Right kidney (tissue), 1 donor: ENCODE data around the gene DPH1.

ENCODE experiments used
- DNase-seq: peaks from one replicate; pipeline ENCODE4 v3.0.0-alpha.2; 2016

DPH1 gene

GRCh38 chr17:2076087-2076984 is 46.4 kb downstream of the DPH1 start:
- peak; percentile 61 for DNase-seq

GRCh38 chr17:2077040-2077439 is 47.1 kb downstream of the DPH1 start:
- no peak for DNase-seq

GRCh38 chr17:2081564-2081963 is 51.6 kb downstream of the DPH1 start:
- no peak for DNase-seq

- no peak for DNase-seq
Measured at GRCh38 chr17:2082003-2082781, 52.2 kb downstream of the DPH1 start.

GRCh38 chr17:2083613-2084035 is 53.7 kb downstream of the DPH1 start:
- no peak for DNase-seq

- DNase-seq = no peak
Measured at GRCh38 chr17:2084036-2084765, 54.2 kb downstream of the DPH1 start.

- DNase-seq = no peak
Measured at GRCh38 chr17:2084766-2085647, 55.1 kb downstream of the DPH1 start.

- no peak for DNase-seq
Measured at GRCh38 chr17:2085648-2085949, 55.6 kb downstream of the DPH1 start.

- DNase-seq = no peak
Measured at GRCh38 chr17:2086306-2086705, 56.4 kb downstream of the DPH1 start.

- no peak for DNase-seq
Measured at GRCh38 chr17:2087597-2088211, 57.8 kb downstream of the DPH1 start.

GRCh38 chr17:2089021-2089422 is 59.1 kb downstream of the DPH1 start:
- DNase-seq = no peak

GRCh38 chr17:2090210-2090641 is 60.3 kb downstream of the DPH1 start:
- DNase-seq = no peak

GRCh38 chr17:2090804-2091534 is 61.0 kb downstream of the DPH1 start:
- DNase-seq = no peak

GRCh38 chr17:2092253-2092652 is 62.3 kb downstream of the DPH1 start:
- DNase-seq = no peak

GRCh38 chr17:2093349-2093748 is 63.4 kb downstream of the DPH1 start:
- DNase-seq = no peak
